GM12801 (cell line): ENCODE data around the gene INPP5A.

Experiments used
- CTCF ChIP-seq: IDR thresholded peaks from one replicate; pipeline ENCODE4 v1.5.1; 2011; ENCODE audit warnings: control low read depth; ENCODE audit not compliant: insufficient read length; ENCODE audit errors: extremely low read depth

The INPP5A gene

GRCh38 chr10:132591166-132591971 is 53.8 kb downstream of the INPP5A start:
- no peak for TF ChIP-seq CTCF

GRCh38 chr10:132592790-132593383 is 55.3 kb downstream of the INPP5A start:
- TF ChIP-seq CTCF: no peak

GRCh38 chr10:132593389-132593788 is 55.8 kb downstream of the INPP5A start:
- TF ChIP-seq CTCF: no peak

GRCh38 chr10:132593900-132594876 is 56.6 kb downstream of the INPP5A start:
- TF ChIP-seq CTCF: no peak

GRCh38 chr10:132595021-132595420 is 57.4 kb downstream of the INPP5A start:
- no peak for TF ChIP-seq CTCF

- TF ChIP-seq CTCF: no peak
Observed at GRCh38 chr10:132595854-132596253, 58.3 kb downstream of the INPP5A start.

GRCh38 chr10:132596742-132597279 is 59.2 kb downstream of the INPP5A start:
- no peak for TF ChIP-seq CTCF
